ENCODE measurements around the gene MAPK8IP1. TPM values are rescaled to one million over a fixed set of nuclear protein-coding genes. Genes with fewer than 3 reads are reported as not detected.
A peak's percentile ranks its signal among the peaks of the same experiment; 100 is the strongest.
"Not testable (repeated sequence)": the region's sequence is repeated elsewhere in the genome, so short reads cannot be mapped to it uniquely, and the experiment has no call there.

MAPK8IP1 gene
- total RNA-seq, 2 donors from 2014 or later: 0.50 to 0.69 TPM

GRCh38 chr11:45900175-45900800, 14.8 kb downstream of the MAPK8IP1 start:
- not testable (repeated sequence) for DNase-seq; H3K36me3 Mint-ChIP-seq (ENCODE audit: insufficient read depth in 2 of 2); H3K9me3 Mint-ChIP-seq; ATAC-seq (replicated peaks in 1 of 2); H3K4me1 Mint-ChIP-seq (ENCODE audit: low read depth); H3K27ac Mint-ChIP-seq
- Mint-ChIP-seq H3K27me3 (ENCODE audit: low read depth) (peaks cover 18% of the 10 kb centered on the region), H3K4me3 (peak overlapping the region; percentile 58 to 70)

- ATAC-seq (replicated peaks in 1 of 2) (no peak), DNase-seq (no peak)
- H3K27ac Mint-ChIP-seq: no peak overlapping the region
- H3K4me3 Mint-ChIP-seq: peak overlapping the region; percentile 22 to 70
- H3K36me3 Mint-ChIP-seq (ENCODE audit: insufficient read depth in 2 of 2): no peaks in the 10 kb centered on the region
- peaks cover 18% of the 10 kb centered on the region for H3K27me3 Mint-ChIP-seq (ENCODE audit: low read depth)
- no peaks in the 10 kb centered on the region for H3K9me3 Mint-ChIP-seq
- no peaks in the 10 kb centered on the region for H3K4me1 Mint-ChIP-seq (ENCODE audit: low read depth)
These were observed 15.6 kb downstream of the MAPK8IP1 start for GRCh38 chr11:45900916-45901617.

GRCh38 chr11:45901626-45902025, 16.2 kb downstream of the MAPK8IP1 start:
- ATAC-seq (replicated peaks in 1 of 2) (no peak), DNase-seq (no peak)
- Mint-ChIP-seq H3K9me3 (no peaks in the 10 kb centered on the region), H3K36me3 (ENCODE audit: insufficient read depth in 2 of 2) (no peaks in the 10 kb centered on the region), H3K4me3 (no peak overlapping the region), H3K27ac (no peak overlapping the region), H3K4me1 (ENCODE audit: low read depth) (no peaks in the 10 kb centered on the region), H3K27me3 (ENCODE audit: low read depth) (peaks cover 18% of the 10 kb centered on the region)

GRCh38 chr11:45902452-45903380, 17.3 kb downstream of the MAPK8IP1 start:
- Mint-ChIP-seq H3K27ac (no peak overlapping the region), H3K4me1 (ENCODE audit: low read depth) (no peaks in the 10 kb centered on the region), H3K9me3 (no peaks in the 10 kb centered on the region), H3K36me3 (ENCODE audit: insufficient read depth in 2 of 2) (no peaks in the 10 kb centered on the region), H3K27me3 (ENCODE audit: low read depth) (peaks cover 16% of the 10 kb centered on the region), H3K4me3 (no peak overlapping the region)
- ATAC-seq (replicated peaks in 1 of 2) (no peak), DNase-seq (no peak)

- DNase-seq (no peak), ATAC-seq (replicated peaks in 1 of 2) (no peak)
- Mint-ChIP-seq H3K27me3 (ENCODE audit: low read depth) (peaks cover 10% of the 10 kb centered on the region), H3K36me3 (ENCODE audit: insufficient read depth in 2 of 2) (no peaks in the 10 kb centered on the region), H3K27ac (no peak overlapping the region), H3K4me3 (no peak overlapping the region), H3K4me1 (ENCODE audit: low read depth) (no peaks in the 10 kb centered on the region), H3K9me3 (no peaks in the 10 kb centered on the region)
These were observed 19.0 kb downstream of the MAPK8IP1 start for GRCh38 chr11:45904309-45904915.

- H3K27me3 Mint-ChIP-seq (ENCODE audit: low read depth): peaks cover 10% of the 10 kb centered on the region
- DNase-seq (no peak), ATAC-seq (replicated peaks in 1 of 2) (no peak)
- no peak overlapping the region for H3K27ac Mint-ChIP-seq
- H3K4me1 Mint-ChIP-seq (ENCODE audit: low read depth): no peaks in the 10 kb centered on the region
- H3K36me3 Mint-ChIP-seq (ENCODE audit: insufficient read depth in 2 of 2): no peaks in the 10 kb centered on the region
- H3K4me3 Mint-ChIP-seq: no peak overlapping the region
- no peaks in the 10 kb centered on the region for H3K9me3 Mint-ChIP-seq
These were observed 19.6 kb downstream of the MAPK8IP1 start for GRCh38 chr11:45905095-45905494.

GRCh38 chr11:45905576-45905975, 20.1 kb downstream of the MAPK8IP1 start:
- not testable (repeated sequence) for DNase-seq; H3K27ac Mint-ChIP-seq; H3K36me3 Mint-ChIP-seq (ENCODE audit: insufficient read depth in 2 of 2); H3K27me3 Mint-ChIP-seq (ENCODE audit: low read depth); H3K9me3 Mint-ChIP-seq; ATAC-seq (replicated peaks in 1 of 2); H3K4me3 Mint-ChIP-seq; H3K4me1 Mint-ChIP-seq (ENCODE audit: low read depth)

GRCh38 chr11:45906096-45906682, 20.7 kb downstream of the MAPK8IP1 start:
- Mint-ChIP-seq H3K4me3 (no peak overlapping the region), H3K9me3 (no peaks in the 10 kb centered on the region), H3K27ac (no peak overlapping the region), H3K4me1 (ENCODE audit: low read depth) (no peaks in the 10 kb centered on the region), H3K36me3 (ENCODE audit: insufficient read depth in 2 of 2) (peaks cover 0 to 1% of the 10 kb centered on the region in 2 donors), H3K27me3 (ENCODE audit: low read depth) (no peaks in the 10 kb centered on the region)
- no peak for DNase-seq
- no peak for ATAC-seq (replicated peaks in 1 of 2)

- Mint-ChIP-seq H3K27me3 (ENCODE audit: low read depth) (no peaks in the 10 kb centered on the region), H3K4me3 (no peak within 1 kb of the TSS), H3K9me3 (no peaks in the 10 kb centered on the region), H3K36me3 (ENCODE audit: insufficient read depth in 2 of 2) (peaks cover 0 to 3% of the 10 kb centered on the region in 2 donors), H3K4me1 (ENCODE audit: low read depth) (no peaks in the 10 kb centered on the region), H3K27ac (no peak within 1 kb of the TSS)
- ATAC-seq (replicated peaks in 1 of 2): no peak
- no peak for DNase-seq
These were observed 21.6 kb downstream of the MAPK8IP1 start, which contains the start of gene FREY1 for GRCh38 chr11:45906965-45907611. TSS of gene FREY1 (minus strand) at chr11:45907271. CDS start at chr11:45907245, 26 bp downstream.

GRCh38 chr11:45907911-45908370, 22.5 kb downstream of the MAPK8IP1 start:
- no peak for ATAC-seq (replicated peaks in 1 of 2)
- Mint-ChIP-seq H3K4me3 (no peak overlapping the region), H3K27ac (no peak overlapping the region)

GRCh38 chr11:45909594-45910475, 24.4 kb downstream of the MAPK8IP1 start:
- H3K4me1 Mint-ChIP-seq (ENCODE audit: low read depth): no peaks in the 10 kb centered on the region
- H3K4me3 Mint-ChIP-seq: no peak overlapping the region
- no peaks in the 10 kb centered on the region for H3K9me3 Mint-ChIP-seq
- H3K27me3 Mint-ChIP-seq (ENCODE audit: low read depth): no peaks in the 10 kb centered on the region
- no peak overlapping the region for H3K27ac Mint-ChIP-seq
- DNase-seq (no peak), ATAC-seq (replicated peaks in 1 of 2) (no peak)
- peaks cover 0 to 3% of the 10 kb centered on the region in 2 donors for H3K36me3 Mint-ChIP-seq (ENCODE audit: insufficient read depth in 2 of 2)

More at GRCh38 chr11:45907911-45908370, 22.5 kb downstream of the MAPK8IP1 start:
- Mint-ChIP-seq H3K4me1 (ENCODE audit: low read depth) (no peaks in the 10 kb centered on the region), H3K27me3 (ENCODE audit: low read depth) (no peaks in the 10 kb centered on the region), H3K9me3 (no peaks in the 10 kb centered on the region), H3K36me3 (ENCODE audit: insufficient read depth in 2 of 2) (peaks cover 0 to 3% of the 10 kb centered on the region in 2 donors)
- DNase-seq: no peak

Measured in activated T-cell treated with anti-CD3 and anti-CD28 coated beads, Interleukin-2, amount 50 U/mL, for 72 hours (primary cell).